Measurements from ENCODE around the gene THAP9.
"Not testable (repeated sequence)": the region's sequence is repeated elsewhere in the genome, so short reads cannot be mapped to it uniquely, and the experiment has no call there.

THAP9 gene

GRCh38 chr4:82913305-82913704, 12.8 kb downstream of the THAP9 start:
- H3K36me3 Mint-ChIP-seq, result peaks cover 21% of the 10 kb centered on the region
- H3K27ac Mint-ChIP-seq, result no peak overlapping the region
- H3K27me3 Mint-ChIP-seq, result no peaks in the 10 kb centered on the region
- no peaks in the 10 kb centered on the region for H3K9me3 Mint-ChIP-seq
- ATAC-seq, result no peak
- no peaks in the 10 kb centered on the region for H3K4me1 Mint-ChIP-seq
- H3K4me3 Mint-ChIP-seq, result no peak overlapping the region

GRCh38 chr4:82913968-82914367, 13.4 kb downstream of the THAP9 start:
- H3K4me3 Mint-ChIP-seq, H3K9me3 Mint-ChIP-seq, ATAC-seq, H3K4me1 Mint-ChIP-seq, H3K27ac Mint-ChIP-seq, H3K27me3 Mint-ChIP-seq: not testable (repeated sequence)
- H3K36me3 Mint-ChIP-seq, result peaks cover 21% of the 10 kb centered on the region

GRCh38 chr4:82918091-82918490, 17.6 kb downstream of the THAP9 start:
- no peak overlapping the region for H3K4me3 Mint-ChIP-seq

GRCh38 chr4:82919386-82919785, 18.9 kb downstream of the THAP9 start:
- Mint-ChIP-seq H3K27me3 (no peaks in the 10 kb centered on the region), H3K36me3 (peaks cover 6% of the 10 kb centered on the region), H3K9me3 (no peaks in the 10 kb centered on the region), H3K4me1 (no peaks in the 10 kb centered on the region), H3K4me3 (no peak overlapping the region), H3K27ac (no peak overlapping the region)
- ATAC-seq, result no peak

More at GRCh38 chr4:82918091-82918490, 17.6 kb downstream of the THAP9 start:
- no peaks in the 10 kb centered on the region for H3K9me3 Mint-ChIP-seq
- ATAC-seq, result no peak
- H3K27ac Mint-ChIP-seq, result no peak overlapping the region
- H3K27me3 Mint-ChIP-seq, result no peaks in the 10 kb centered on the region
- H3K36me3 Mint-ChIP-seq, result peaks cover 13% of the 10 kb centered on the region
- H3K4me1 Mint-ChIP-seq, result no peaks in the 10 kb centered on the region

- ATAC-seq, result no peak
- Mint-ChIP-seq H3K4me1 (no peaks in the 10 kb centered on the region), H3K27ac (no peak overlapping the region), H3K27me3 (no peaks in the 10 kb centered on the region), H3K9me3 (no peaks in the 10 kb centered on the region), H3K36me3 (no peaks in the 10 kb centered on the region), H3K4me3 (no peak overlapping the region)
Measured at GRCh38 chr4:82921795-82922194, 21.3 kb downstream of the THAP9 start.

- no peaks in the 10 kb centered on the region for H3K27me3 Mint-ChIP-seq
- H3K27ac Mint-ChIP-seq, result no peak overlapping the region
- no peak for ATAC-seq
- peaks cover 7% of the 10 kb centered on the region for H3K4me1 Mint-ChIP-seq
- H3K36me3 Mint-ChIP-seq, result peaks cover 45% of the 10 kb centered on the region
- H3K4me3 Mint-ChIP-seq, result no peak overlapping the region
- H3K9me3 Mint-ChIP-seq, result no peaks in the 10 kb centered on the region
Measured at GRCh38 chr4:82930848-82931755, 30.6 kb downstream of the THAP9 start.

- H3K27ac Mint-ChIP-seq, result no peak overlapping the region
- H3K27me3 Mint-ChIP-seq, result no peaks in the 10 kb centered on the region
- peaks cover 57% of the 10 kb centered on the region for H3K36me3 Mint-ChIP-seq
- H3K9me3 Mint-ChIP-seq, result no peaks in the 10 kb centered on the region
- ATAC-seq, result no peak
- no peak overlapping the region for H3K4me3 Mint-ChIP-seq
- H3K4me1 Mint-ChIP-seq, result peaks cover 7% of the 10 kb centered on the region
Measured at GRCh38 chr4:82934441-82934840, 33.9 kb downstream of the THAP9 start.

- H3K4me1 Mint-ChIP-seq, result no peaks in the 10 kb centered on the region
- H3K27ac Mint-ChIP-seq, result no peak overlapping the region
- H3K36me3 Mint-ChIP-seq, result peaks cover 63% of the 10 kb centered on the region
- H3K9me3 Mint-ChIP-seq, result no peaks in the 10 kb centered on the region
- H3K4me3 Mint-ChIP-seq, result no peak overlapping the region
- no peak for ATAC-seq
- no peaks in the 10 kb centered on the region for H3K27me3 Mint-ChIP-seq
Measured at GRCh38 chr4:82939414-82939813, 38.9 kb downstream of the THAP9 start.

GRCh38 chr4:82947498-82947897, 47.0 kb downstream of the THAP9 start:
- no peaks in the 10 kb centered on the region for H3K9me3 Mint-ChIP-seq
- H3K4me1 Mint-ChIP-seq, result no peaks in the 10 kb centered on the region
- H3K27me3 Mint-ChIP-seq, result no peaks in the 10 kb centered on the region
- no peak overlapping the region for H3K4me3 Mint-ChIP-seq
- ATAC-seq, result no peak
- no peak overlapping the region for H3K27ac Mint-ChIP-seq
- peaks cover 21% of the 10 kb centered on the region for H3K36me3 Mint-ChIP-seq

- Mint-ChIP-seq H3K36me3 (peaks cover 21% of the 10 kb centered on the region), H3K27ac (no peak overlapping the region), H3K9me3 (no peaks in the 10 kb centered on the region), H3K4me1 (no peaks in the 10 kb centered on the region), H3K4me3 (no peak overlapping the region), H3K27me3 (no peaks in the 10 kb centered on the region)
- ATAC-seq, result no peak
Measured at GRCh38 chr4:82948647-82949204, 48.2 kb downstream of the THAP9 start.

- Mint-ChIP-seq H3K4me3 (no peak overlapping the region), H3K36me3 (peaks cover 27% of the 10 kb centered on the region), H3K9me3 (no peaks in the 10 kb centered on the region), H3K27me3 (no peaks in the 10 kb centered on the region), H3K4me1 (no peaks in the 10 kb centered on the region), H3K27ac (no peak overlapping the region)
- ATAC-seq, result no peak
Measured at GRCh38 chr4:82951196-82951595, 50.7 kb downstream of the THAP9 start.

- Mint-ChIP-seq H3K27me3 (no peaks in the 10 kb centered on the region), H3K4me1 (peaks cover 8% of the 10 kb centered on the region), H3K9me3 (no peaks in the 10 kb centered on the region), H3K27ac (no peak overlapping the region), H3K36me3 (peaks cover 40% of the 10 kb centered on the region), H3K4me3 (no peak overlapping the region)
- ATAC-seq, result no peak
Measured at GRCh38 chr4:82954212-82954611, 53.7 kb downstream of the THAP9 start.

GRCh38 chr4:82957045-82957444, 56.5 kb downstream of the THAP9 start:
- H3K27ac Mint-ChIP-seq, result no peak overlapping the region
- H3K36me3 Mint-ChIP-seq, result peaks cover 45% of the 10 kb centered on the region
- no peak for ATAC-seq
- peaks cover 8% of the 10 kb centered on the region for H3K4me1 Mint-ChIP-seq
- H3K9me3 Mint-ChIP-seq, result no peaks in the 10 kb centered on the region
- no peaks in the 10 kb centered on the region for H3K27me3 Mint-ChIP-seq
- no peak overlapping the region for H3K4me3 Mint-ChIP-seq

GRCh38 chr4:82965763-82966162, 65.2 kb downstream of the THAP9 start:
- Mint-ChIP-seq H3K4me1 (peaks cover 15% of the 10 kb centered on the region), H3K27ac (no peak overlapping the region), H3K9me3 (no peaks in the 10 kb centered on the region), H3K27me3 (no peaks in the 10 kb centered on the region), H3K36me3 (peaks cover 72% of the 10 kb centered on the region), H3K4me3 (no peak overlapping the region)
- no peak for ATAC-seq

GRCh38 chr4:82968972-82969371, 68.4 kb downstream of the THAP9 start:
- Mint-ChIP-seq H3K36me3 (peaks cover 52% of the 10 kb centered on the region), H3K4me1 (peaks cover 15% of the 10 kb centered on the region), H3K9me3 (no peaks in the 10 kb centered on the region), H3K4me3 (no peak overlapping the region), H3K27ac (no peak overlapping the region), H3K27me3 (no peaks in the 10 kb centered on the region)
- ATAC-seq, result no peak

- Mint-ChIP-seq H3K36me3 (peaks cover 52% of the 10 kb centered on the region), H3K9me3 (no peaks in the 10 kb centered on the region), H3K4me3 (no peak overlapping the region), H3K27ac (no peak overlapping the region), H3K27me3 (no peaks in the 10 kb centered on the region), H3K4me1 (peaks cover 15% of the 10 kb centered on the region)
- ATAC-seq, result no peak
Measured at GRCh38 chr4:82969414-82969813, 68.9 kb downstream of the THAP9 start.

Data from stimulated activated memory B cell treated with anti-CD40 and anti-IgM and Interleukin-4, amounts not matched to agents 10 μg/mL and 1 μg/mL and 100 μg/mL, for 72 hours (primary cell).